ENCODE results near the gene AHRR.

AHRR gene

GRCh38 chr5:320524-321229, 837 bp upstream of the AHRR start:
- DNase-seq (ENCODE audit: low spot score): no peak

DNA sequence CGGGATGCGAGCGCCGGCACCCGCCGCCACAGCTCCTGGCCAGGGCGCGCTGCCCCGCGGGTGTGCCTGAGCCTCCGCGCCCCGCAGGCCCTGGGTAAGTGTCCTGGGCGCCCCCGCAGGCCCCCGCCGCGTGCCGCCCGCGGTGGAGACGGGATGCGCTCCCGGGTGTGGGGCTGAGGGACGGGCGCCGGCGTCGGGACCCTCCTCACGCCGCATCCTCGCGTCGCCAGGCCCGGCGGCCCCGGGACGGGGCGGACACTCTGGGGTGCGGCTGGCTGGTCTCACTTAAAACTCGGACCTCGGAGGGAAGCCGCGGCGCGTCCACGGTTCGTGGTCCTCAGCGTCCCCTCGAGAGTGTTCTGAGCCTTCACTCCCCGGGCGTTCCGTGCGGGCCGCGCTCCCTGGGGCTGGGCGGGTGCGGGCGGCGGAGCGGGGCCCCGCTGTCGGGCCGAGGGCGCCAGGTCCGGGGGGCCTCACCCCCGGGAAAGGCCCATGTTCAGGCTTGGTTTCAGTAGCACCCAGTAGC, 275 bp downstream of the AHRR start:
- no peak for DNase-seq (ENCODE audit: low spot score)

GRCh38 chr5:322281-322941, 897 bp downstream of the AHRR start:
- no peak for DNase-seq (ENCODE audit: low spot score)

- DNase-seq (ENCODE audit: low spot score): no peak
Observed at GRCh38 chr5:322942-323879, 1.7 kb downstream of the AHRR start.

- no peak for DNase-seq (ENCODE audit: low spot score)
Observed at GRCh38 chr5:324736-325612, 3.5 kb downstream of the AHRR start.

GRCh38 chr5:326109-326508, 4.6 kb downstream of the AHRR start:
- no peak for DNase-seq (ENCODE audit: low spot score)

- DNase-seq (ENCODE audit: low spot score): no peak
Observed at GRCh38 chr5:329121-329735, 7.7 kb downstream of the AHRR start.

DNA sequence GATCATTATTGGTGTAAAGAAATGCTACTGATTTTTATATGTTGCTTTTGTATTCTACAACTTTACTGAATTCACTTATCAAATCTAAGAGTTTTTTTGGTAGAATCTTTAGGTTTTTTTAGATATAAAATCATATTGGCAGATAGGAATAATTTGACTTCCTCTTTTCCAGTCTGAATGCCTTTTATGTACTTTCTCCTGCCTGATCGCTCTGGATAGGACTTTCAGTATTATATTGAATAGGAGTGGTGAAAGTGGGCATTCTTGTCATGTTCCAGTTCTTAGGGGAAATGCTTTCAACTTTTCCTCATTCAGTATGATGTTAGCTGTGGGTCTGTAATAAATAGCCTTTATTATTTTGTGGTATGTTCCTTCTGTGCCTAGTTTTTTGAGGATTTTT, 8.3 kb downstream of the AHRR start:
- DNase-seq (ENCODE audit: low spot score): no peak

DNA sequence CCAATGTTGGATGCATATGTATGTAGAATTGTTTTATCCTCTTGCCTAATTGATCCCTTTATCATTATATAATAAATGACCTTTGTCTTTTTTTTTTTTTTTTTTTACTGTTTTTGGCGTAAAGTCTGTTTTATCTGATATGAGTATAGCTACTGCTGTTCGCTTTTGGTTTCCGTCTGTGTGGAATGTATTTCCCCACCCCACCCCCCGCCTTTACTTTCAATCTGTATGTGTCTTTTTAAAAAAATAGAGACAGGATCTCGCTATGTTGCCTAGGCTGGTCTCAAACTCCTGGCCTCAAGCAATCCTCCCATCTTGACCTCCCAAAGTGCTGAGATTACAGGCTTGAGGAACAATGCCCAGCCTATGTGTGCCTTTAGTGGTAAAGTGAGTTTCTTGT, 11.3 kb downstream of the AHRR start:
- no peak for DNase-seq (ENCODE audit: low spot score)

GRCh38 chr5:333945-334344, 12.4 kb downstream of the AHRR start:
- no peak for DNase-seq (ENCODE audit: low spot score)

DNA sequence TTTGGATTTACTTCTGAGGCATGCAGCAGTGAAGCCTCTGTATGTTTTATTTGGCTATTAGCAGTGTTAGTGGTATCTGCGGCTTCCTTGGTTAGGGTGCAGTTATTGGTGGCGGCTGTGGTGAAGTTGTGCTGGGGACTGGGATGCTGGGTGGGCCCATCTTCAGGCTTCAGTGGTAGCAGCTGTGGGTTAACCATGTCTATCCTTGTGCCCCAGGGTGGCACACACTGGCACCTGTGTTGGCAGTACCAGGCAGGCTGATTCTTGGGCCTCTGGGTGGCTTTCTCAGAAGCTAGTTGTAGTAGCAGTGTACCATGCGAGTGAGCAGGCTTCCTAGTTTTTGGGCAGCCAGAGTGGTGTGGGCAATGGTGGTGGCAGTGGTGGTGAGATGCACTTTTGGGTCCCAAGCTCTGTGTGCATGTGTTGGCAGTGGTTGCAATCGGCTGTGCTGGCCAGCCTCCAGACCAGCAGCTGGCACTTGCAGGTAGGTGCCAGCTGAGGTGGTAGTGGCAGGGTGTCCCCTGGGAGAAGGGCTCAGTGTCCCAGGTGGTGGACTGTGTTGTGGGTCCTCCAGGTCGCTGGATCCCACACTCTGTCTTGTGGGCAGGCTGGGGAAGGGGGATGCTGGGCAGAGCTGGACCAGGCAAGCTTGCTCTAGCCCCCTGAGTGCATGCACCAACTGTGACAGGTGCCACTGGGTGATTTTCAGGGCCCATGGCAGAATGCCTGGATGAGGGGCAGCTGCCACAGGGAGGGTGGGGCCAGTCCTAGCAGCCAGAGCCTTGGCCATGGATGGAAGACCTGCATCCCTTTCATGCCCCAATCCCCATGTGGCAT, 13.6 kb downstream of the AHRR start:
- no peak for DNase-seq (ENCODE audit: low spot score)

DNA sequence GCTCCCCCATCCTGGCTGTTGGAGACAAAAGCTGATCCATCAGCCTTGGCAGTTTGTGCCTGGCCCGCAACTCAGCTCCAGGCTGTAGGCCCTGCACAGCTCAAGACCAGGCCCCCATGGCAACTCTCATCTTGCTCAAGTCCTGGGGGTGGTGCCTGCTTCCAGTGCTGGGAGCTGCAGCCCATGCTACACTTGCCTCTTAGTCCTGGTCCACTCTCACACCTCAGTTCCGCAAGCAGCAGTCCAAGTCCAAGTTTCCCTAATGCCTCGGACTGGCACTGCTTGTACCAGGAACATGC, 14.2 kb downstream of the AHRR start:
- no peak for DNase-seq (ENCODE audit: low spot score)

DNA sequence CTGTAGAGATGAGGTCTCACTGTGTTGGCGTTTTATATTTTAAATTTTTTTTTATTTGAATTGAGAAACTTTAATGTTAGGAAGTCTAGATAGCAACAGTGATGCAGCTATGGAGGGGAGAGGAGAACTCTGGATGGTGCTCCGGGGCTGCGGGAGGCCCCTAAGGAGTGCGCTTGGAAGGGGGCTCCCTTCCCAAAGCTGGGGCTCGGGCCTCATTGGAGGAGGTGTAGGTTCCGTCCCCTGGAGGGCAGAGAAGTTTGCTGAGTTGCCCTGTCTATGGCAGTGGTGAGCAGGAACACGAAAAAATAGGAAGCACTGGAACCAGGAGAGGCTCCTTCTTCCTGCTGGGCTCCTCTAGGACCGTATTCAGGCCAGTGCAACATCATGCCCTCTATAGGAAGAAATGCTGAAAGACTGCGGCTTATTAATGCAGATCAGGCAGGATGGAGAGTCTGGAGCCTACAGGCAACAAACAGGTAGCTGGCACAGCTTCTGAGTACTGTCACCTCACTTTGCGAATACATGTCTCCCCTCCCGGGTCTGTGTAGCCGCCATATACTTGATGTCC, 16.1 kb downstream of the AHRR start:
- peak; percentile 37 for DNase-seq (ENCODE audit: low spot score)

- DNase-seq (ENCODE audit: low spot score): no peak
Observed at GRCh38 chr5:342501-343460, 21.3 kb downstream of the AHRR start.

- no peak for DNase-seq (ENCODE audit: low spot score)
Observed at GRCh38 chr5:343461-344401, 22.2 kb downstream of the AHRR start.

GRCh38 chr5:344668-345067, 23.2 kb downstream of the AHRR start:
- no peak for DNase-seq (ENCODE audit: low spot score)

DNA sequence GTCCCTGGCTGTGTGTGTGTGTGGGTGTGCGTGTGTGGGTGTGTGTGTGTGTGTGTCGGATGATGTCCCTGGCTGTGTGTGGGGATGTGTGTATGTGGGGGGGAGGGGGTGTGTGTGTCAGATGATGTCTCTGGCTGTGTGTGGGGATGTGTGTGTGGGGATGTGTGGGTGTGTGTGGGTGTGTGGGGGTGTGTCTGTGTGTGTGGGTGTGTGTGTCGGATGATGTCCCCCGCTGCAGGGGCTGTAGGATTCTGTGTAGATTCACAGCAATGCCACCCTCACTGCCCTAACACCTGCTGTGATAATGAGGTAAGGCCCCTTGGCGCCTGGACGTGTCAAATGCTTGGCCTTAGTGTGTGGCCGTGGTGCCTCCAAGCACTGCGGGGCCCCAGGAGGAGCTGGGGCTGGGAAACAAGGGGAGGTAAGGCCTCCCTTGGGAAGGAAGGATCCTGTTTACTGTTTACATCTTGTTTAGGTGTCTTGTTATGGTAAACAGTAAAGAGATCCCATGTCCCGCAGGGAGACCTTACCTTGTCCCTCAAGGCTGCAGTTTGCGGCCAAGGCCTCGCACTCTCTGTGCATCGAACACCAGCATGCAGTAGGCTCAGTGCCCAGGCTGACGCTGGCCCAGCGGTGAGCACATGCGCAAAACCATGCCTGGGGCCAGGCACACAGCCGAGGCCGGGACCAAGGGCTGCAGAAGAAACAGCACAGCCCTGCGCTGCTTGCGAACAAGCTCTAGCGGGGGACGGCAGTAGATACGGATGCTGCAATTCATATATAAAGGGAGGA, 24.1 kb downstream of the AHRR start:
- DNase-seq (ENCODE audit: low spot score): no peak

Measured in cerebellar cortex (tissue), 1 donor.